IMR-90 (cell line): ENCODE measurements around the gene KDM3A. TPM values are rescaled to one million over a fixed set of nuclear protein-coding genes. Genes with fewer than 3 reads are reported as not detected.

Experiments
- ATAC-seq: fragments of 200-7000 bp; cut with Tn5 transposase; 2 replicates; pipeline ENCODE4 v1.9.1; 2020; ENCODE audit warnings: low read depth, mild to moderate bottlenecking, moderate library complexity
- BruUV-seq: library from RNA; stranded (reverse); fragments of 400-500 nt; replicated peaks from 2 replicates; lab custom pipeline; 2021; lab: Mats Ljungman, UMichigan
- CTCF ChIA-PET: fragments of 300-600 bp; formaldehyde crosslinking; extraction: SDS; loops from one replicate; lab custom pipeline; 2021; ENCODE audit warnings: antibody characterized with exemption; lab: Yijun Ruan, JAX
- POLR2A ChIA-PET: fragments of 300-600 bp; sonication (Branson Sonifier 250); formaldehyde crosslinking; loops from one replicate; lab custom pipeline; 2022; ENCODE audit warnings: antibody characterized with exemption; ENCODE audit not compliant: unreplicated experiment; lab: Charles Lee
- DNase-seq: peaks from one replicate; pipeline ENCODE4 v3.0.0; 2013
- H2AFZ ChIP-seq: replicated peaks from 2 replicates; pipeline ENCODE3; 2013; ENCODE audit warnings: low read length, mild to moderate bottlenecking; ENCODE audit not compliant: poor library complexity
- H2AK5ac ChIP-seq: 2 replicates; pipeline ENCODE4 v1.6.1; 2013; ENCODE audit warnings: low read depth, low read length, inconsistent platforms
- H2AK9ac ChIP-seq: replicated peaks from 2 replicates; pipeline ENCODE3; 2013; ENCODE audit warnings: mild to moderate bottlenecking, low read depth, low read length, moderate library complexity; ENCODE audit not compliant: poor library complexity
- H2BK120ac ChIP-seq: 2 replicates; pipeline ENCODE4 v1.6.1; 2013; ENCODE audit warnings: low read depth, low read length, inconsistent platforms
- H2BK15ac ChIP-seq: 3 replicates; pipeline ENCODE4 v1.6.1; 2013; ENCODE audit warnings: low read depth, low read length, inconsistent platforms
- H2BK20ac ChIP-seq: 2 replicates; pipeline ENCODE4 v1.6.1; 2013; ENCODE audit warnings: low read depth, mild to moderate bottlenecking, inconsistent platforms, low read length, moderate library complexity
- H2BK5ac ChIP-seq: 2 replicates; pipeline ENCODE4 v1.6.1; 2013; ENCODE audit warnings: mild to moderate bottlenecking, low read depth, low read length, inconsistent platforms; ENCODE audit not compliant: poor library complexity, severe bottlenecking
- H3K14ac ChIP-seq: replicated peaks from 2 replicates; pipeline ENCODE4 v1.6.1; 2013; ENCODE audit warnings: low read depth, low read length, inconsistent platforms
- H3K18ac ChIP-seq: 2 replicates; pipeline ENCODE4 v1.6.1; 2013; ENCODE audit warnings: low read depth, low read length, control low read depth
- H3K23ac ChIP-seq: 2 replicates; pipeline ENCODE4 v1.6.1; 2013; ENCODE audit warnings: low read depth, low read length, inconsistent platforms
- H3K27ac ChIP-seq: 2 replicates; pipeline ENCODE4 v1.5.1; 2013; ENCODE audit warnings: mild to moderate bottlenecking, control low read depth, low read length; ENCODE audit not compliant: insufficient read depth
- H3K27me3 ChIP-seq: 2 replicates; pipeline ENCODE4 v1.6.1; 2013; ENCODE audit warnings: low read length; ENCODE audit not compliant: control insufficient read depth, insufficient read depth
- H3K36me3 ChIP-seq: 2 replicates; pipeline ENCODE4 v1.6.1; 2013; ENCODE audit warnings: low read length, mixed read lengths; ENCODE audit not compliant: control insufficient read depth, insufficient read depth
- H3K4ac ChIP-seq: 2 replicates; pipeline ENCODE4 v1.6.1; 2013; ENCODE audit warnings: low read depth, low read length, inconsistent platforms
- H3K4me1 ChIP-seq: 2 replicates; pipeline ENCODE4 v1.6.1; 2013; ENCODE audit warnings: low read length, mixed read lengths; ENCODE audit not compliant: control insufficient read depth, insufficient read depth
- H3K4me2 ChIP-seq: 2 replicates; pipeline ENCODE4 v1.6.1; 2013; ENCODE audit warnings: low read depth, mild to moderate bottlenecking, control low read depth, low read length, moderate library complexity
- H3K4me3 ChIP-seq: 2 replicates; pipeline ENCODE4 v1.5.1; 2013; ENCODE audit warnings: low read depth, mild to moderate bottlenecking, control low read depth, low read length, moderate library complexity; ENCODE audit not compliant: insufficient read depth
- H3K56ac ChIP-seq: 2 replicates; pipeline ENCODE4 v1.6.1; 2013; ENCODE audit warnings: low read length, inconsistent platforms; ENCODE audit not compliant: insufficient read depth; ENCODE audit errors: extremely low read depth
- H3K79me1 ChIP-seq, 2 experiments: 2 replicates each; pipeline ENCODE4 v1.6.1; 2013; ENCODE audit warnings: low read length in 2 of 2, inconsistent platforms in 1 of 2, low read depth in 1 of 2
- H3K9ac ChIP-seq: 2 replicates; pipeline ENCODE4 v1.6.1; 2013; ENCODE audit warnings: low read depth, low read length, control low read depth
- H3K9me1 ChIP-seq: 2 replicates; pipeline ENCODE4 v1.6.1; 2013; ENCODE audit warnings: low read length, inconsistent platforms; ENCODE audit not compliant: insufficient read depth
- H3K9me3 ChIP-seq: 2 replicates; pipeline ENCODE4 v1.6.1; 2013; ENCODE audit warnings: low read length; ENCODE audit not compliant: control insufficient read depth, insufficient read depth
- H4K20me1 ChIP-seq: 2 replicates; pipeline ENCODE4 v1.6.1; 2013; ENCODE audit warnings: low read length, inconsistent platforms; ENCODE audit not compliant: insufficient read depth
- H4K5ac ChIP-seq: 2 replicates; pipeline ENCODE4 v1.6.1; 2013; ENCODE audit warnings: mild to moderate bottlenecking, low read depth, low read length, control low read depth
- H4K8ac ChIP-seq, 2 experiments: 2 replicates each; pipeline ENCODE4 v1.6.1; 2013; ENCODE audit warnings: low read depth in 2 of 2, low read length in 2 of 2, control low read depth in 1 of 2, inconsistent platforms in 1 of 2
- H4K91ac ChIP-seq: 2 replicates; pipeline ENCODE4 v1.6.1; 2013; ENCODE audit warnings: low read depth, low read length, inconsistent platforms; ENCODE audit not compliant: insufficient read depth
- BHLHE40 ChIP-seq: fragments of 150-350 bp; IDR thresholded peaks from 2 replicates; pipeline ENCODE4 v1.6.1; 2016; ENCODE audit warnings: mild to moderate bottlenecking, low read depth, low read length
- CEBPB ChIP-seq: IDR thresholded peaks from 2 replicates; pipeline ENCODE4 v1.6.1; 2012; ENCODE audit warnings: low read depth, low read length, improper control_type of control experiment
- CHD1 ChIP-seq: IDR thresholded peaks from 2 replicates; pipeline ENCODE4 v1.6.1; 2012; ENCODE audit warnings: low read depth, low read length, improper control_type of control experiment
- ELK1 ChIP-seq: fragments of 150-350 bp; IDR thresholded peaks from 2 replicates; pipeline ENCODE4 v1.6.1; 2016; ENCODE audit warnings: low read depth, mild to moderate bottlenecking, low read length, moderate library complexity, borderline replicate concordance
- MAZ ChIP-seq: IDR thresholded peaks from 2 replicates; pipeline ENCODE4 v1.6.1; 2012; ENCODE audit warnings: low read depth, mild to moderate bottlenecking, low read length, improper control_type of control experiment, moderate library complexity, borderline replicate concordance
- MXI1 ChIP-seq: IDR thresholded peaks from 2 replicates; pipeline ENCODE4 v1.6.1; 2012; ENCODE audit warnings: low read depth, mild to moderate bottlenecking, low read length, moderate library complexity, borderline replicate concordance
- NFE2L2 ChIP-seq: fragments of 150-350 bp; IDR thresholded peaks from 2 replicates; pipeline ENCODE4 v1.6.1; 2016; ENCODE audit warnings: low read depth, mild to moderate bottlenecking, low read length
- RAD21 ChIP-seq: IDR thresholded peaks from 2 replicates; pipeline ENCODE4 v1.6.1; 2012; ENCODE audit warnings: low read length, improper control_type of control experiment
- RFX5 ChIP-seq: IDR thresholded peaks from 2 replicates; pipeline ENCODE4 v1.8.0; 2012; ENCODE audit warnings: low read depth, mild to moderate bottlenecking, low read length, moderate library complexity
- USF2 ChIP-seq: fragments of 150-350 bp; IDR thresholded peaks from 2 replicates; pipeline ENCODE4 v1.6.1; 2017; ENCODE audit warnings: mild to moderate bottlenecking, antibody characterized with exemption, low read length, low read depth
- WGBS, 2 experiments: methylation state at CpG; one replicate each; pipeline versions ENCODE4 v1.1.5 to v1.1.7; 2013; ENCODE audit warnings: missing lambda C conversion rate in 2 of 2; ENCODE audit not compliant: insufficient read length in 1 of 2; ENCODE audit errors: extremely low coverage in 2 of 2; 5-methylcytosine and 5-hydroxymethylcytosine counted together
- dilution Hi-C: fragments of 300-500 bp; cut with HindIII; formaldehyde crosslinking; loops from one replicate; pipeline ENCODE4 v1.14.3; 2018; ENCODE audit warnings: low sequenced_read_pairs; ENCODE audit not compliant: unreplicated experiment
- in situ Hi-C: fragments of 300-500 bp; cut with MboI; formaldehyde crosslinking; loops from 3 replicates; pipeline ENCODE4 v1.14.3; 2019; ENCODE audit warnings: low sequenced_read_pairs, inconsistent platforms, mixed read lengths
- intact Hi-C: fragments of 100-400 bp; cut with micrococcal nuclease; formaldehyde crosslinking; loops from 2 replicates; pipeline ENCODE4 v1.10.0; 2022
- polyA plus RNA-seq, 3 experiments: library from polyadenylated mRNA; depleted of rRNA; stranded (reverse); fragments of >200 nt; gene quantifications; 2 replicates each; pipeline ENCODE4 v1.2.3, GENCODE V29; 2012; ENCODE audit warnings: low replicate concordance in 1 of 3
- total RNA-seq: library from RNA; depleted of rRNA; stranded (reverse); fragments of >200 nt; gene quantifications from 2 replicates; pipeline ENCODE4 v1.2.3, GENCODE V29; 2012

The KDM3A gene
- total and polyA plus RNA-seq, 2 of the 4 experiments (the other 2 are of a cell fraction), result 24.8 to 33.3 TPM

- H2BK120ac ChIP-seq, result no peak overlapping the region
- H2AFZ ChIP-seq, result no peak overlapping the region
- no peak overlapping the region for H3K56ac ChIP-seq
- no peak overlapping the region for H2BK5ac ChIP-seq
- BruUV-seq, result no TSS peak
- H3K18ac ChIP-seq, result no peak overlapping the region
- peaks cover 6% of the 10 kb centered on the region; the same call in 1 of the 2 replicates for H3K9me3 ChIP-seq
- ChIA-PET POLR2A (no interaction called here), CTCF (no interaction called here)
- H2AK5ac ChIP-seq, result no peak overlapping the region
- no peak overlapping the region for H2BK15ac ChIP-seq
- DNase-seq (no peak), ATAC-seq (no peak)
- no peak overlapping the region for H3K23ac ChIP-seq
- intact Hi-C loops (no loop called here), dilution Hi-C loops (no loop called here), in situ Hi-C loops (no loop called here)
- H3K27ac ChIP-seq, result no peak overlapping the region
- TF ChIP-seq BHLHE40, result no peak
- no peak for TF ChIP-seq MAZ
- no peak for TF ChIP-seq ELK1
- TF ChIP-seq MXI1, result no peak
- TF ChIP-seq RAD21, result no peak
- no peak for TF ChIP-seq CEBPB
- TF ChIP-seq USF2, result no peak
- TF ChIP-seq CHD1, result no peak
- TF ChIP-seq RFX5, result no peak
- no peak for TF ChIP-seq NFE2L2
- H3K27me3 ChIP-seq, result no peaks in the 10 kb centered on the region
- H3K9ac ChIP-seq, result no peak overlapping the region
- no peak overlapping the region for H3K4me3 ChIP-seq
- no peaks in the 10 kb centered on the region for H3K9me1 ChIP-seq
- H3K14ac ChIP-seq, result no peak overlapping the region
- H4K8ac ChIP-seq, result no peak overlapping the region
- no CpG with 5 or more reads among the region's 4 CpGs for WGBS, 2 experiments
- no peak overlapping the region for H4K91ac ChIP-seq
- no peak overlapping the region for H2AK9ac ChIP-seq
- H4K20me1 ChIP-seq, result no peaks in the 10 kb centered on the region
- H3K4ac ChIP-seq, result no peak overlapping the region
- peaks cover 5% of the 10 kb centered on the region for H3K36me3 ChIP-seq
- H3K4me2 ChIP-seq, result no peak overlapping the region
- H2BK20ac ChIP-seq, result no peak overlapping the region
- no peak overlapping the region for H4K5ac ChIP-seq
- H3K79me1 ChIP-seq, result no peaks in the 10 kb centered on the region
- no peaks in the 10 kb centered on the region; the same call in 1 of the 2 replicates for H3K4me1 ChIP-seq
Observed at GRCh38 chr2:86523491-86523890, 82.3 kb downstream of the KDM3A start.
